Activated CD8-positive, alpha-beta memory T cell treated with anti-CD3 and anti-CD28 coated beads, Interleukin-2, amount 10 ng/mL, durations not matched to agents 7 days and 5 days (primary cell): ENCODE measurements around the gene NLN. TPM values are rescaled to one million over a fixed set of nuclear protein-coding genes. Genes with fewer than 3 reads are reported as not detected.
"Not testable (repeated sequence)": the region's sequence is repeated elsewhere in the genome, so short reads cannot be mapped to it uniquely, and the experiment has no call there.

Source experiments
- ATAC-seq: fragments of 150-1000 bp; cut with Tn5 transposase; one replicate; pipeline ENCODE4 v1.10.0; 2021; ENCODE audit warnings: moderate library complexity
- CTCF ChIA-PET: fragments of 350-600 bp; sonication (Branson Sonifier 250); formaldehyde crosslinking; loops from one replicate; lab custom pipeline; 2021; ENCODE audit warnings: antibody characterized with exemption; lab: Charles Lee
- DNase-seq: peaks from one replicate; pipeline ENCODE4 v3.0.0-alpha.2; 2020
- H3K27ac Mint-ChIP-seq: one replicate; pipeline ENCODE4 v1.8.0; 2021; ENCODE audit warnings: mild to moderate bottlenecking, mixed read lengths
- H3K27me3 Mint-ChIP-seq: one replicate; pipeline ENCODE4 v1.8.0; 2021; ENCODE audit warnings: mixed read lengths
- H3K36me3 Mint-ChIP-seq: one replicate; pipeline ENCODE4 v1.8.0; 2021; ENCODE audit warnings: mild to moderate bottlenecking, mixed read lengths
- H3K4me1 Mint-ChIP-seq: one replicate; pipeline ENCODE4 v1.8.0; 2021; ENCODE audit warnings: mixed read lengths
- H3K4me3 Mint-ChIP-seq: one replicate; pipeline ENCODE4 v1.8.0; 2021; ENCODE audit warnings: mild to moderate bottlenecking, moderate library complexity, mixed read lengths
- H3K9me3 Mint-ChIP-seq: one replicate; pipeline ENCODE4 v1.8.0; 2022; ENCODE audit warnings: low read depth, mixed read lengths
- total RNA-seq, 2 experiments: library from RNA; stranded (reverse); gene quantifications; one replicate each; pipeline ENCODE4 v1.2.3, GENCODE V29; 2021

NLN gene
- total RNA-seq, 2 experiments from 2014 or later, result 15.8 to 19.6 TPM

- no peaks in the 10 kb centered on the region for H3K9me3 Mint-ChIP-seq
- no peak overlapping the region for H3K4me3 Mint-ChIP-seq
- CTCF ChIA-PET, result interaction anchor here (1.2 kb wide), 1 partner anchor 36 kb away, joined by 3 read pairs; no protein-coding TSS in a partner anchor
- H3K36me3 Mint-ChIP-seq, result no peaks in the 10 kb centered on the region
- H3K27me3 Mint-ChIP-seq, result no peaks in the 10 kb centered on the region
- no peak for ATAC-seq
- H3K27ac Mint-ChIP-seq, result no peak overlapping the region
- no peak for DNase-seq
- peaks cover 4% of the 10 kb centered on the region for H3K4me1 Mint-ChIP-seq
Observed at GRCh38 chr5:65840071-65840470, 118.1 kb downstream of the NLN start.

- ATAC-seq, H3K36me3 Mint-ChIP-seq, DNase-seq, H3K27me3 Mint-ChIP-seq, H3K27ac Mint-ChIP-seq, H3K4me3 Mint-ChIP-seq, H3K4me1 Mint-ChIP-seq, H3K9me3 Mint-ChIP-seq, CTCF ChIA-PET: not testable (repeated sequence)
Observed at GRCh38 chr5:65844763-65845162, 122.8 kb downstream of the NLN start.

GRCh38 chr5:65846101-65846500, 124.1 kb downstream of the NLN start:
- Mint-ChIP-seq H3K9me3 (no peaks in the 10 kb centered on the region), H3K4me3 (no peak overlapping the region), H3K4me1 (peaks cover 6% of the 10 kb centered on the region), H3K27me3 (peaks cover 9% of the 10 kb centered on the region), H3K36me3 (peaks cover 2% of the 10 kb centered on the region), H3K27ac (no peak overlapping the region)
- ATAC-seq, result no peak
- no peak for DNase-seq
- CTCF ChIA-PET, result no interaction called here

- peaks cover 14% of the 10 kb centered on the region for H3K27me3 Mint-ChIP-seq
- not testable (repeated sequence) for DNase-seq, H3K4me3 Mint-ChIP-seq
Observed at GRCh38 chr5:65847019-65847418, 125.0 kb downstream of the NLN start.

GRCh38 chr5:65849918-65850317, 127.9 kb downstream of the NLN start:
- not testable (repeated sequence) for H3K4me1 Mint-ChIP-seq, ATAC-seq, H3K4me3 Mint-ChIP-seq, H3K36me3 Mint-ChIP-seq, DNase-seq, H3K9me3 Mint-ChIP-seq, H3K27ac Mint-ChIP-seq
- H3K27me3 Mint-ChIP-seq, result peaks cover 14% of the 10 kb centered on the region
- CTCF ChIA-PET, result interaction anchor here (0.6 kb wide), 1 partner anchor 58 kb away, joined by 3 read pairs; no protein-coding TSS in a partner anchor

More at GRCh38 chr5:65847019-65847418, 125.0 kb downstream of the NLN start:
- ATAC-seq, H3K27ac Mint-ChIP-seq, H3K4me1 Mint-ChIP-seq, CTCF ChIA-PET, H3K9me3 Mint-ChIP-seq, H3K36me3 Mint-ChIP-seq: not testable (repeated sequence)

- Mint-ChIP-seq H3K9me3 (peaks cover 8% of the 10 kb centered on the region), H3K36me3 (peaks cover 2% of the 10 kb centered on the region), H3K27me3 (peaks cover 12% of the 10 kb centered on the region), H3K27ac (no peak overlapping the region), H3K4me1 (no peaks in the 10 kb centered on the region), H3K4me3 (no peak overlapping the region)
- DNase-seq, result no peak
- no peak for ATAC-seq
- CTCF ChIA-PET, result no interaction called here
Observed at GRCh38 chr5:65854925-65855324, 132.9 kb downstream of the NLN start.

- Mint-ChIP-seq H3K36me3 (peaks cover 2% of the 10 kb centered on the region), H3K4me3 (no peak overlapping the region), H3K27ac (no peak overlapping the region), H3K4me1 (no peaks in the 10 kb centered on the region), H3K9me3 (peaks cover 8% of the 10 kb centered on the region), H3K27me3 (peaks cover 5% of the 10 kb centered on the region)
- CTCF ChIA-PET, result no interaction called here
- no peak for DNase-seq
- ATAC-seq, result no peak
Observed at GRCh38 chr5:65855766-65856315, 133.8 kb downstream of the NLN start.

GRCh38 chr5:65856520-65856919, 134.5 kb downstream of the NLN start:
- Mint-ChIP-seq H3K36me3 (peaks cover 2% of the 10 kb centered on the region), H3K4me3 (no peak overlapping the region), H3K9me3 (peaks cover 8% of the 10 kb centered on the region), H3K27me3 (peaks cover 1% of the 10 kb centered on the region), H3K27ac (no peak overlapping the region), H3K4me1 (no peaks in the 10 kb centered on the region)
- no peak for DNase-seq
- CTCF ChIA-PET, result no interaction called here
- no peak for ATAC-seq

- Mint-ChIP-seq H3K27me3 (no peaks in the 10 kb centered on the region), H3K4me1 (no peaks in the 10 kb centered on the region), H3K4me3 (no peak overlapping the region), H3K36me3 (peaks cover 2% of the 10 kb centered on the region), H3K9me3 (peaks cover 6% of the 10 kb centered on the region), H3K27ac (no peak overlapping the region)
- DNase-seq (no peak), ATAC-seq (no peak)
- CTCF ChIA-PET, result no interaction called here
Observed at GRCh38 chr5:65858316-65858715, 136.3 kb downstream of the NLN start.

- ATAC-seq, result no peak
Observed at GRCh38 chr5:65861830-65862241, 139.8 kb downstream of the NLN start.

GRCh38 chr5:65862384-65862783, 140.4 kb downstream of the NLN start:
- Mint-ChIP-seq H3K27me3 (no peaks in the 10 kb centered on the region), H3K9me3 (no peaks in the 10 kb centered on the region), H3K27ac (no peak overlapping the region), H3K4me3 (no peak overlapping the region), H3K36me3 (peaks cover 2% of the 10 kb centered on the region), H3K4me1 (peaks cover 10% of the 10 kb centered on the region)
- DNase-seq (no peak), ATAC-seq (no peak)
- CTCF ChIA-PET, result no interaction called here

More at GRCh38 chr5:65861830-65862241, 139.8 kb downstream of the NLN start:
- no peaks in the 10 kb centered on the region for H3K9me3 Mint-ChIP-seq
- H3K27ac Mint-ChIP-seq, result no peak overlapping the region
- CTCF ChIA-PET, result no interaction called here
- peaks cover 5% of the 10 kb centered on the region for H3K4me1 Mint-ChIP-seq
- no peaks in the 10 kb centered on the region for H3K27me3 Mint-ChIP-seq
- peaks cover 2% of the 10 kb centered on the region for H3K36me3 Mint-ChIP-seq
- DNase-seq, result no peak
- no peak overlapping the region for H3K4me3 Mint-ChIP-seq

- Mint-ChIP-seq H3K9me3 (no peaks in the 10 kb centered on the region), H3K36me3 (peaks cover 1% of the 10 kb centered on the region), H3K4me1 (peaks cover 14% of the 10 kb centered on the region), H3K27me3 (no peaks in the 10 kb centered on the region), H3K4me3 (no peak overlapping the region), H3K27ac (no peak overlapping the region)
- DNase-seq, result no peak
- CTCF ChIA-PET, result no interaction called here
- ATAC-seq, result no peak
Observed at GRCh38 chr5:65863747-65864146, 141.7 kb downstream of the NLN start.

- H3K27ac Mint-ChIP-seq, result no peak overlapping the region
- H3K4me3 Mint-ChIP-seq, result no peak overlapping the region
- H3K9me3 Mint-ChIP-seq, result peaks cover 2% of the 10 kb centered on the region
- CTCF ChIA-PET, result no interaction called here
- ATAC-seq (peak; percentile 27), DNase-seq (no peak)
- H3K4me1 Mint-ChIP-seq, result peaks cover 14% of the 10 kb centered on the region
- no peaks in the 10 kb centered on the region for H3K27me3 Mint-ChIP-seq
- no peaks in the 10 kb centered on the region for H3K36me3 Mint-ChIP-seq
Observed at GRCh38 chr5:65866837-65867521, 145.0 kb downstream of the NLN start.

- Mint-ChIP-seq H3K36me3 (no peaks in the 10 kb centered on the region), H3K27ac (peak overlapping the region; percentile 3), H3K27me3 (no peaks in the 10 kb centered on the region), H3K9me3 (peaks cover 2% of the 10 kb centered on the region), H3K4me3 (no peak overlapping the region), H3K4me1 (peaks cover 14% of the 10 kb centered on the region)
- DNase-seq (no peak), ATAC-seq (no peak)
- CTCF ChIA-PET, result no interaction called here
Observed at GRCh38 chr5:65867542-65868195, 145.7 kb downstream of the NLN start.
